ENCODE results near the gene PAGR1. TPM values are rescaled to one million over a fixed set of nuclear protein-coding genes. Genes with fewer than 3 reads are reported as not detected.

The PAGR1 gene
- polyA plus RNA-seq, 1 of the 3 experiments (the other 2 are of a cell fraction): 57.7 TPM

DNA sequence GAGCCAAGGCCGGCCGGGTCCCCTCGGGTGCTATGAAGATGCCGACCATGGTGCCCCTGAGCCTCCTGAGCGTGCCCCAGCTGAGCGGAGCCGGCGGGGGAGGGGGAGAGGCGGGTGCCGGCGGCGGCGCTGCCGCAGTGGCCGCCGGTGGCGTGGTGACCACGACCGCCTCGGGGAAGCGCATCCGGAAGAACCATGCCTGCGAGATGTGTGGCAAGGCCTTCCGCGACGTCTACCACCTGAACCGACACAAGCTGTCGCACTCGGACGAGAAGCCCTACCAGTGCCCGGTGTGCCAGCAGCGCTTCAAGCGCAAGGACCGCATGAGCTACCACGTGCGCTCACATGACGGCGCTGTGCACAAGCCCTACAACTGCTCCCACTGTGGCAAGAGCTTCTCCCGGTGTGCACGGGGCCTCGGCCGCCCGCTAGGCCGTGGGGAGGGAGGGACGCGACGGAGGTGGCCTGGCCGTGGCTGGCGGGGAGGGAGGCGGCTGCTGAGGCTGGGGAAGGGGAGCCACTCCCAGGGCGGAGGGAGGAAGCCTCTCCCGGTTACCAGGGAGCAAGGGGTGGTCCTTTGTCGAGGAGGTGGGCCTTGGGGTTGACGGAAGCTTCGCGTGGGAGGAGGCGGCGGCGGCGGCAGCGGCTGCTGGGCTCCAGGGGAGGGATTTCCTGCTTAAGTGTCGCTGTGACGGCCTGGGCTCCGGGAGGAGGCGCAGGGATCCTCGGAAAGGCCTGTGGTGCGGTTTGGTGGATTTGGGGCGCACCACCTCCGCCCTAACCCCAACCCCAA lies 8.3 kb upstream of the PAGR1 start:
- Histone ChIP-seq H3K36me3 (replicated peaks in 1 of 2; ENCODE audit: control insufficient read depth in 1 of 2, insufficient read depth in 2 of 2, low read length in 1 of 2) (peaks cover 20% of the 10 kb centered on the region in 2 experiments), H3K4me2 (peak overlapping the region; percentile 97), H3K79me2 (ENCODE audit: insufficient read depth) (peaks cover 40% of the 10 kb centered on the region), H4K20me1 (ENCODE audit: insufficient read depth) (peaks cover 15% of the 10 kb centered on the region), H3K4me1 (ENCODE audit: control insufficient read depth in 1 of 2, insufficient read depth in 2 of 2, low read depth in 1 of 2, low read length in 1 of 2) (peaks cover 25 to 50% of the 10 kb centered on the region in 2 experiments), H3K27ac (ENCODE audit: low read depth in 2 of 2, low read length in 1 of 2) (peak overlapping the region; percentile 71 to 89), H3F3A (replicated peaks; ENCODE audit: insufficient read depth) (peaks cover 60% of the 10 kb centered on the region), H3K9me2 (no peaks in the 10 kb centered on the region), H3K4me3 (ENCODE audit: low read depth in 2 of 2, low read length in 1 of 2) (peak overlapping the region; percentile 70 to 76), H3K9ac (peak overlapping the region; percentile 62), H3K9me3 (no peaks in the 10 kb centered on the region), H2AFZ (ENCODE audit: low read depth) (no peak overlapping the region), H3K27me3 (ENCODE audit: insufficient read depth) (no peaks in the 10 kb centered on the region)
- POLR2A ChIA-PET: interaction anchor here (0.6 to 1.3 kb wide), 8 partner anchors 9 to 588 kb away, joined by 3 to 7 read pairs (median 3); partner anchors contain the start of genes CDIPT, PAGR1 and ZNF48
- CTCF ChIA-PET: interaction anchor here (0.8 to 2.6 kb wide), 22 partner anchors 9 to 248 kb away, joined by 3 to 24 read pairs (median 5); partner anchors contain the start of genes KIF22, MVP, PAGR1 and TAOK2
- DNase-seq: peak; percentile 77
- WGBS (ENCODE audit: low lambda C conversion rate): 2% methylated on average over 28 of the region's 69 CpGs
- no peak for TF ChIP-seq RXRA (IDR thresholded peaks at IDR 0.05; ENCODE audit: borderline replicate concordance, low read depth)
- TF ChIP-seq, protein P1, sequence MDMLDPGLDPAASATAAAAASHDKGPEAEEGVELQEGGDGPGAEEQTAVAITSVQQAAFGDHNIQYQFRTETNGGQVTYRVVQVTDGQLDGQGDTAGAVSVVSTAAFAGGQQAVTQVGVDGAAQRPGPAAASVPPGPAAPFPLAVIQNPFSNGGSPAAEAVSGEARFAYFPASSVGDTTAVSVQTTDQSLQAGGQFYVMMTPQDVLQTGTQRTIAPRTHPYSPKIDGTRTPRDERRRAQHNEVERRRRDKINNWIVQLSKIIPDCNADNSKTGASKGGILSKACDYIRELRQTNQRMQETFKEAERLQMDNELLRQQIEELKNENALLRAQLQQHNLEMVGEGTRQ (IDR thresholded peaks at IDR 0.05; ENCODE audit: borderline replicate concordance, low read depth, low read length): no peak
- TF ChIP-seq TCF12 (IDR thresholded peaks at IDR 0.05): no peak
- TF ChIP-seq SIN3A (IDR thresholded peaks at IDR 0.05; ENCODE audit: borderline replicate concordance, low read depth, low read length): no peak
- TF ChIP-seq, protein P2, sequence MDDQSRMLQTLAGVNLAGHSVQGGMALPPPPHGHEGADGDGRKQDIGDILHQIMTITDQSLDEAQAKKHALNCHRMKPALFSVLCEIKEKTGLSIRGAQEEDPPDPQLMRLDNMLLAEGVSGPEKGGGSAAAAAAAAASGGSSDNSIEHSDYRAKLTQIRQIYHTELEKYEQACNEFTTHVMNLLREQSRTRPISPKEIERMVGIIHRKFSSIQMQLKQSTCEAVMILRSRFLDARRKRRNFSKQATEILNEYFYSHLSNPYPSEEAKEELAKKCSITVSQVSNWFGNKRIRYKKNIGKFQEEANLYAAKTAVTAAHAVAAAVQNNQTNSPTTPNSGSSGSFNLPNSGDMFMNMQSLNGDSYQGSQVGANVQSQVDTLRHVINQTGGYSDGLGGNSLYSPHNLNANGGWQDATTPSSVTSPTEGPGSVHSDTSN (IDR thresholded peaks at IDR 0.05): peak; percentile 28; the same call in 1 of the 2 replicates
- TF ChIP-seq FOXJ3 (CRISPR knock-in tag; IDR thresholded peaks at IDR 0.05): no peak
- TF ChIP-seq CHD2 (IDR thresholded peaks at IDR 0.05; ENCODE audit: low read length, partially characterized antibody): no peak
- no peak for TF ChIP-seq FOSL2 (IDR thresholded peaks at IDR 0.05; ENCODE audit: borderline replicate concordance, low read depth)
- TF ChIP-seq EZH2phosphoT487 (IDR thresholded peaks at IDR 0.05; ENCODE audit: borderline replicate concordance, low read depth): no peak
- no peak for TF ChIP-seq TEAD4 (IDR thresholded peaks at IDR 0.05; ENCODE audit: borderline replicate concordance, insufficient read depth)
- no peak for TF ChIP-seq YY1 (IDR thresholded peaks at IDR 0.05; ENCODE audit: low read depth)
- peak; percentile 63 for TF ChIP-seq RAD21 (IDR thresholded peaks at IDR 0.05; ENCODE audit: low read length)
- no peak for TF ChIP-seq RCOR1 (IDR thresholded peaks at IDR 0.05; ENCODE audit: low read length)
- peak; percentile 22; the same call in 1 of the 2 replicates for TF ChIP-seq POLR2AphosphoS5 (IDR thresholded peaks at IDR 0.05; ENCODE audit: low read depth, low read length)
- TF ChIP-seq MXI1 (IDR thresholded peaks at IDR 0.05; ENCODE audit: low read depth, low read length): peak; percentile 88; the same call in 1 of the 2 replicates
- no peak for TF ChIP-seq GATA2 (CRISPR knock-in tag; IDR thresholded peaks at IDR 0.05)
- no peak; the same call in 1 of the 2 replicates for TF ChIP-seq TAF1 (IDR thresholded peaks at IDR 0.05; ENCODE audit: borderline replicate concordance, low read depth, low read length)
- no peak for TF ChIP-seq RFX5 (IDR thresholded peaks at IDR 0.05; ENCODE audit: low read length)
- TF ChIP-seq GABPA (IDR thresholded peaks at IDR 0.05; ENCODE audit: low read depth): peak; percentile 65; the same call in 1 of the 2 replicates
- TF ChIP-seq, protein P3, sequence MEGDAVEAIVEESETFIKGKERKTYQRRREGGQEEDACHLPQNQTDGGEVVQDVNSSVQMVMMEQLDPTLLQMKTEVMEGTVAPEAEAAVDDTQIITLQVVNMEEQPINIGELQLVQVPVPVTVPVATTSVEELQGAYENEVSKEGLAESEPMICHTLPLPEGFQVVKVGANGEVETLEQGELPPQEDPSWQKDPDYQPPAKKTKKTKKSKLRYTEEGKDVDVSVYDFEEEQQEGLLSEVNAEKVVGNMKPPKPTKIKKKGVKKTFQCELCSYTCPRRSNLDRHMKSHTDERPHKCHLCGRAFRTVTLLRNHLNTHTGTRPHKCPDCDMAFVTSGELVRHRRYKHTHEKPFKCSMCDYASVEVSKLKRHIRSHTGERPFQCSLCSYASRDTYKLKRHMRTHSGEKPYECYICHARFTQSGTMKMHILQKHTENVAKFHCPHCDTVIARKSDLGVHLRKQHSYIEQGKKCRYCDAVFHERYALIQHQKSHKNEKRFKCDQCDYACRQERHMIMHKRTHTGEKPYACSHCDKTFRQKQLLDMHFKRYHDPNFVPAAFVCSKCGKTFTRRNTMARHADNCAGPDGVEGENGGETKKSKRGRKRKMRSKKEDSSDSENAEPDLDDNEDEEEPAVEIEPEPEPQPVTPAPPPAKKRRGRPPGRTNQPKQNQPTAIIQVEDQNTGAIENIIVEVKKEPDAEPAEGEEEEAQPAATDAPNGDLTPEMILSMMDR (IDR thresholded peaks at IDR 0.05): peak; percentile 58
- TF ChIP-seq FOXM1 (IDR thresholded peaks at IDR 0.05; ENCODE audit: low read depth): no peak
- no peak for TF ChIP-seq ELF1 (IDR thresholded peaks at IDR 0.05)
- TF ChIP-seq, protein P4, sequence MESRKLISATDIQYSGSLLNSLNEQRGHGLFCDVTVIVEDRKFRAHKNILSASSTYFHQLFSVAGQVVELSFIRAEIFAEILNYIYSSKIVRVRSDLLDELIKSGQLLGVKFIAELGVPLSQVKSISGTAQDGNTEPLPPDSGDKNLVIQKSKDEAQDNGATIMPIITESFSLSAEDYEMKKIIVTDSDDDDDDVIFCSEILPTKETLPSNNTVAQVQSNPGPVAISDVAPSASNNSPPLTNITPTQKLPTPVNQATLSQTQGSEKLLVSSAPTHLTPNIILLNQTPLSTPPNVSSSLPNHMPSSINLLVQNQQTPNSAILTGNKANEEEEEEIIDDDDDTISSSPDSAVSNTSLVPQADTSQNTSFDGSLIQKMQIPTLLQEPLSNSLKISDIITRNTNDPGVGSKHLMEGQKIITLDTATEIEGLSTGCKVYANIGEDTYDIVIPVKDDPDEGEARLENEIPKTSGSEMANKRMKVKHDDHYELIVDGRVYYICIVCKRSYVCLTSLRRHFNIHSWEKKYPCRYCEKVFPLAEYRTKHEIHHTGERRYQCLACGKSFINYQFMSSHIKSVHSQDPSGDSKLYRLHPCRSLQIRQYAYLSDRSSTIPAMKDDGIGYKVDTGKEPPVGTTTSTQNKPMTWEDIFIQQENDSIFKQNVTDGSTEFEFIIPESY (IDR thresholded peaks at IDR 0.05; ENCODE audit: borderline replicate concordance, low read depth): no peak
- TF ChIP-seq EP300 (IDR thresholded peaks at IDR 0.05; ENCODE audit: borderline replicate concordance in 1 of 2, low read depth in 1 of 2, low read length in 1 of 2): no peak
- TF ChIP-seq, protein P5, sequence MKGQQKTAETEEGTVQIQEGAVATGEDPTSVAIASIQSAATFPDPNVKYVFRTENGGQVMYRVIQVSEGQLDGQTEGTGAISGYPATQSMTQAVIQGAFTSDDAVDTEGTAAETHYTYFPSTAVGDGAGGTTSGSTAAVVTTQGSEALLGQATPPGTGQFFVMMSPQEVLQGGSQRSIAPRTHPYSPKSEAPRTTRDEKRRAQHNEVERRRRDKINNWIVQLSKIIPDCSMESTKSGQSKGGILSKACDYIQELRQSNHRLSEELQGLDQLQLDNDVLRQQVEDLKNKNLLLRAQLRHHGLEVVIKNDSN (IDR thresholded peaks at IDR 0.05; ENCODE audit: borderline replicate concordance, low read depth): no peak
